Left ventricle myocardium superior (tissue), 1 donor: ENCODE results near the gene PFN3. TPM values are rescaled to one million over a fixed set of nuclear protein-coding genes. Genes with fewer than 3 reads are reported as not detected.
"Not testable (repeated sequence)": the region's sequence is repeated elsewhere in the genome, so short reads cannot be mapped to it uniquely, and the experiment has no call there.

Source experiments
- ATAC-seq: fragments of 200-7000 bp; cut with Tn5 transposase; one replicate; pipeline ENCODE4 v1.9.1; 2020; ENCODE audit warnings: mild to moderate bottlenecking, moderate library complexity
- DNase-seq: peaks from one replicate; pipeline ENCODE4 v3.0.0-alpha.2; 2020
- intact Hi-C: fragments of 100-400 bp; cut with micrococcal nuclease; formaldehyde crosslinking; loops from one replicate; pipeline ENCODE4 v1.11.0; 2022
- total RNA-seq: library from RNA; stranded (reverse); fragmentation: NEBNext Ultra II Directional; extraction: Animal tissue kit (Norgen Biotek cat#: 25700); gene quantifications from one replicate; pipeline ENCODE4 v1.2.1, GENCODE V29; 2021
- donor health status: DM: no; HTN: yes; CAD: no; lungs with severe emphysema.

Gene PFN3
- total RNA-seq, 1 donor from 2014 or later, result not detected

- intact Hi-C loops, result no loop called here
- ATAC-seq, result no peak
- DNase-seq, result no peak
Observed at GRCh38 chr5:177427919-177428573, 27.6 kb upstream of the PFN3 start.

GRCh38 chr5:177427211-177427822, 26.9 kb upstream of the PFN3 start:
- no peak for ATAC-seq
- intact Hi-C loops, result no loop called here
- no peak for DNase-seq

- ATAC-seq (no peak), DNase-seq (no peak)
- intact Hi-C loops, result no loop called here
Observed at GRCh38 chr5:177426566-177427210, 26.2 kb upstream of the PFN3 start, which contains the start of gene GRK6. GRK6 (plus strand) TSS chr5:177426676; CDS start chr5:177426846, 170 bp downstream.

- intact Hi-C loops, result no loop called here
- ATAC-seq, result peak; percentile 96
Observed at GRCh38 chr5:177425801-177426565, 25.5 kb upstream of the PFN3 start.

GRCh38 chr5:177425196-177425800, 24.8 kb upstream of the PFN3 start:
- DNase-seq (no peak), ATAC-seq (no peak)
- intact Hi-C loops, result no loop called here

More at GRCh38 chr5:177425801-177426565, 25.5 kb upstream of the PFN3 start:
- peak; percentile 99 for DNase-seq

GRCh38 chr5:177423671-177424070, 23.2 kb upstream of the PFN3 start:
- ATAC-seq, result no peak
- intact Hi-C loops, result no loop called here

GRCh38 chr5:177421062-177421798, 20.8 kb upstream of the PFN3 start:
- intact Hi-C loops, result no loop called here
- ATAC-seq, result no peak
- DNase-seq, result no peak

More at GRCh38 chr5:177423671-177424070, 23.2 kb upstream of the PFN3 start:
- DNase-seq, result no peak

- intact Hi-C loops, DNase-seq, ATAC-seq: not testable (repeated sequence)
Observed at GRCh38 chr5:177420472-177420871, 20.0 kb upstream of the PFN3 start.

GRCh38 chr5:177419046-177419445, 18.6 kb upstream of the PFN3 start:
- DNase-seq, result no peak
- intact Hi-C loops, result no loop called here
- no peak for ATAC-seq

GRCh38 chr5:177417081-177417480, 16.6 kb upstream of the PFN3 start:
- intact Hi-C loops, DNase-seq, ATAC-seq: not testable (repeated sequence)

GRCh38 chr5:177414481-177414880, 14.0 kb upstream of the PFN3 start:
- no peak for DNase-seq
- no peak for ATAC-seq
- intact Hi-C loops, result no loop called here

GRCh38 chr5:177412603-177413233, 12.3 kb upstream of the PFN3 start:
- intact Hi-C loops, result no loop called here
- DNase-seq (no peak), ATAC-seq (no peak)

GRCh38 chr5:177410575-177410974, 10.1 kb upstream of the PFN3 start:
- ATAC-seq, result no peak
- intact Hi-C loops, result no loop called here
- DNase-seq, result no peak

GRCh38 chr5:177409043-177409801, 8.8 kb upstream of the PFN3 start, which contains the start of gene F12:
F12 (minus strand) TSS chr5:177409564; CDS start chr5:177409527, 37 bp downstream.
- intact Hi-C loops, result no loop called here
- DNase-seq (no peak), ATAC-seq (no peak)

GRCh38 chr5:177405805-177406204, 5.3 kb upstream of the PFN3 start:
- DNase-seq (peak; percentile 53), ATAC-seq (no peak)
- intact Hi-C loops, result no loop called here

GRCh38 chr5:177405312-177405711, 4.9 kb upstream of the PFN3 start:
- DNase-seq, result no peak
- intact Hi-C loops, result no loop called here
- no peak for ATAC-seq

GRCh38 chr5:177404641-177405179, 4.2 kb upstream of the PFN3 start:
- intact Hi-C loops, result no loop called here
- ATAC-seq, result no peak

More at GRCh38 chr5:177404641-177405179, 4.2 kb upstream of the PFN3 start:
- peak; percentile 41 for DNase-seq
